Neural cell (in vitro differentiated cells): Measurements from ENCODE around the gene ABHD13.

ENCODE experiments used
- CTCF ChIP-seq: fragments of 450-650 bp; IDR thresholded peaks from 2 replicates; pipeline ENCODE4 v1.5.1; 2014; ENCODE audit warnings: antibody characterized with exemption, mild to moderate bottlenecking, moderate library complexity; ENCODE audit not compliant: poor library complexity, severe bottlenecking
- EP300 ChIP-seq: fragments of 450-650 bp; conservative IDR thresholded peaks from 2 replicates; pipeline ENCODE4 v1.6.1; 2014; ENCODE audit warnings: antibody characterized with exemption, mild to moderate bottlenecking, moderate library complexity; ENCODE audit not compliant: poor library complexity, severe bottlenecking
- EZH2 ChIP-seq: fragments of 200-600, 300-800 bp; shearing (Covaris generic), sonication (generic); IDR thresholded peaks from 2 replicates; pipeline ENCODE4 v1.6.1; 2014; ENCODE audit warnings: antibody characterized with exemption, low read length, borderline replicate concordance, mild to moderate bottlenecking; ENCODE audit not compliant: insufficient read depth, poor library complexity, severe bottlenecking
- POLR2AphosphoS5 ChIP-seq: IDR thresholded peaks from 2 replicates; pipeline ENCODE4 v1.6.1; 2012
- REST ChIP-seq: IDR thresholded peaks from 2 replicates; pipeline ENCODE4 v1.6.1; 2012; ENCODE audit warnings: borderline replicate concordance
- SMC3 ChIP-seq: fragments of 450-650 bp; conservative IDR thresholded peaks from 2 replicates; pipeline ENCODE4 v1.6.1; 2014; ENCODE audit warnings: antibody characterized with exemption, mild to moderate bottlenecking, moderate library complexity; ENCODE audit not compliant: poor library complexity

- peak; percentile 72 for TF ChIP-seq EP300
- TF ChIP-seq CTCF, result no peak
- TF ChIP-seq SMC3, result peak; percentile 17
- TF ChIP-seq POLR2AphosphoS5, result peak; percentile 73
- no peak for TF ChIP-seq EZH2
- no peak for TF ChIP-seq REST
Measured at GRCh38 chr13:108226184-108226583, 8.0 kb downstream of the ABHD13 start.
